CD8-positive, alpha-beta memory T cell (primary cell): ENCODE results near the gene COL4A1. TPM values are rescaled to one million over a fixed set of nuclear protein-coding genes. Genes with fewer than 3 reads are reported as not detected.

Experiments used
- CTCF ChIA-PET: fragments of 350-600 bp; sonication (Branson Sonifier 250); formaldehyde crosslinking; loops from one replicate; lab custom pipeline; 2021; ENCODE audit warnings: antibody characterized with exemption; lab: Charles Lee
- POLR2A ChIA-PET: fragments of 350-600 bp; sonication (Branson Sonifier 250); formaldehyde crosslinking; loops from one replicate; lab custom pipeline; 2021; ENCODE audit warnings: antibody characterized with exemption; lab: Charles Lee
- DNase-seq, 5 donors: peaks; one replicate each; pipeline versions ENCODE4 v3.0.0 to v3.0.0-alpha.2; 2020 to 2022; ENCODE audit warnings: mixed read lengths in 1 of 5
- H3K27ac ChIP-seq: one replicate; pipeline ENCODE4 v1.7.0; 2013; ENCODE audit warnings: low read depth, mild to moderate bottlenecking, low read length, moderate library complexity
- H3K27me3 ChIP-seq: 2 replicates; pipeline ENCODE4 v1.7.0; 2013; ENCODE audit warnings: low read length, mild to moderate bottlenecking; ENCODE audit not compliant: insufficient read depth, poor library complexity, severe bottlenecking
- H3K36me3 ChIP-seq: 2 replicates; pipeline ENCODE4 v1.7.0; 2013; ENCODE audit warnings: mild to moderate bottlenecking, low read length, moderate library complexity; ENCODE audit not compliant: insufficient read depth
- H3K4me1 ChIP-seq: 2 replicates; pipeline ENCODE4 v1.7.0; 2013; ENCODE audit warnings: mild to moderate bottlenecking, low read length, moderate library complexity; ENCODE audit not compliant: insufficient read depth
- H3K4me3 ChIP-seq: 2 replicates; pipeline ENCODE4 v1.7.0; 2013; ENCODE audit warnings: mild to moderate bottlenecking, low read length
- H3K9me3 ChIP-seq: 2 replicates; pipeline ENCODE4 v1.7.0; 2013; ENCODE audit warnings: mild to moderate bottlenecking, low read length
- H3K27ac Mint-ChIP-seq, 8 donors: one replicate each; pipeline ENCODE4 v1.8.0; 2020 to 2021; ENCODE audit warnings: mixed read lengths in 8 of 8, mild to moderate bottlenecking in 6 of 8, inconsistent platforms in 3 of 8, moderate library complexity in 3 of 8
- H3K27me3 Mint-ChIP-seq, 2 donors: one replicate each; pipeline ENCODE4 v1.8.0; 2020 to 2021; ENCODE audit warnings: mixed read lengths in 2 of 2, mild to moderate bottlenecking in 1 of 2, moderate library complexity in 1 of 2
- H3K36me3 Mint-ChIP-seq, 3 donors: one replicate each; pipeline ENCODE4 v1.8.0; 2020 to 2021; ENCODE audit warnings: mixed read lengths in 3 of 3, inconsistent platforms in 1 of 3, mild to moderate bottlenecking in 1 of 3
- H3K4me1 Mint-ChIP-seq, 3 donors: one replicate each; pipeline ENCODE4 v1.8.0; 2020 to 2021; ENCODE audit warnings: mixed read lengths in 3 of 3, inconsistent platforms in 1 of 3, mild to moderate bottlenecking in 1 of 3
- H3K4me3 Mint-ChIP-seq, 7 donors: one replicate each; pipeline ENCODE4 v1.8.0; 2020 to 2021; ENCODE audit warnings: mixed read lengths in 7 of 7, mild to moderate bottlenecking in 6 of 7, moderate library complexity in 4 of 7, inconsistent platforms in 2 of 7
- H3K9me3 Mint-ChIP-seq, 5 donors: one replicate each; pipeline ENCODE4 v1.8.0; 2020 to 2022; ENCODE audit warnings: mixed read lengths in 5 of 5, mild to moderate bottlenecking in 3 of 5, moderate library complexity in 2 of 5, inconsistent platforms in 1 of 5
- polyA plus RNA-seq: library from polyadenylated mRNA; unstranded; fragments of 300-500 nt; fragmentation: Illumina TruSeq; gene quantifications from one replicate; pipeline ENCODE4 v1.2.3, GENCODE V29; 2021
- total RNA-seq, 2 experiments: library from RNA; stranded (reverse); gene quantifications; one replicate each; pipeline ENCODE4 v1.2.3, GENCODE V29; 2021

COL4A1 gene
- total and polyA plus RNA-seq, 3 experiments from 2014 or later, result not detected

- H3K27me3 ChIP-seq, result no peaks in the 10 kb centered on the region
- peaks cover 0 to 6% of the 10 kb centered on the region in 2 donors for H3K27me3 Mint-ChIP-seq
- CTCF ChIA-PET, result interaction anchor here (1.6 kb wide), 1 partner anchor 8 kb away, joined by 3 read pairs; no protein-coding TSS in a partner anchor
These were observed 148.7 kb downstream of the COL4A1 start for GRCh38 chr13:110158226-110158625.

GRCh38 chr13:110157718-110158117 lies 149.2 kb downstream of the COL4A1 start:
- H3K9me3 ChIP-seq, result no peaks in the 10 kb centered on the region
- H3K27ac Mint-ChIP-seq, result no peak overlapping the region

More at GRCh38 chr13:110158226-110158625, 148.7 kb downstream of the COL4A1 start:
- Mint-ChIP-seq H3K9me3 (peaks cover 0 to 3% (median 0%) of the 10 kb centered on the region in 5 donors), H3K27ac (no peak overlapping the region), H3K4me1 (no peaks in the 10 kb centered on the region), H3K4me3 (no peak overlapping the region), H3K36me3 (no peaks in the 10 kb centered on the region)
- no peak overlapping the region for H3K4me3 ChIP-seq
- H3K9me3 ChIP-seq, result no peaks in the 10 kb centered on the region
- DNase-seq, result no peak
- no peaks in the 10 kb centered on the region for H3K4me1 ChIP-seq
- H3K27ac ChIP-seq, result no peak overlapping the region
- POLR2A ChIA-PET, result no interaction called here
- H3K36me3 ChIP-seq, result no peaks in the 10 kb centered on the region

GRCh38 chr13:110156301-110157049 lies 150.5 kb downstream of the COL4A1 start:
- ChIA-PET POLR2A (no interaction called here), CTCF (no interaction called here)
- H3K36me3 Mint-ChIP-seq, result no peaks in the 10 kb centered on the region
- H3K27ac Mint-ChIP-seq, result peak overlapping the region in 1 of 8 donors; percentile 78
- Histone ChIP-seq H3K27me3 (no peaks in the 10 kb centered on the region), H3K4me3 (no peak overlapping the region), H3K4me1 (no peaks in the 10 kb centered on the region), H3K27ac (no peak overlapping the region), H3K36me3 (no peaks in the 10 kb centered on the region), H3K9me3 (no peaks in the 10 kb centered on the region)
- H3K9me3 Mint-ChIP-seq, result peaks cover 0 to 3% (median 0%) of the 10 kb centered on the region in 5 donors
- H3K4me3 Mint-ChIP-seq, result no peak overlapping the region
- peaks cover 0 to 6% of the 10 kb centered on the region in 2 donors for H3K27me3 Mint-ChIP-seq
- H3K4me1 Mint-ChIP-seq, result no peaks in the 10 kb centered on the region
- DNase-seq, result no peak

More at GRCh38 chr13:110157718-110158117, 149.2 kb downstream of the COL4A1 start:
- H3K36me3 Mint-ChIP-seq, result no peaks in the 10 kb centered on the region
- no peaks in the 10 kb centered on the region for H3K4me1 Mint-ChIP-seq
- H3K9me3 Mint-ChIP-seq, result peaks cover 0 to 3% (median 0%) of the 10 kb centered on the region in 5 donors
- POLR2A ChIA-PET, result no interaction called here
- CTCF ChIA-PET, result interaction anchor here (1.6 kb wide), 1 partner anchor 8 kb away, joined by 3 read pairs; no protein-coding TSS in a partner anchor
- no peak for DNase-seq
- no peaks in the 10 kb centered on the region for H3K27me3 ChIP-seq
- peaks cover 0 to 6% of the 10 kb centered on the region in 2 donors for H3K27me3 Mint-ChIP-seq
- H3K27ac ChIP-seq, result no peak overlapping the region
- H3K4me3 ChIP-seq, result no peak overlapping the region
- H3K4me1 ChIP-seq, result no peaks in the 10 kb centered on the region
- H3K36me3 ChIP-seq, result no peaks in the 10 kb centered on the region
- no peak overlapping the region for H3K4me3 Mint-ChIP-seq

GRCh38 chr13:110155072-110155471 lies 151.9 kb downstream of the COL4A1 start:
- Mint-ChIP-seq H3K27me3 (peaks cover 0 to 6% of the 10 kb centered on the region in 2 donors), H3K27ac (no peak overlapping the region), H3K4me3 (peak overlapping the region in 1 of 7 donors; percentile 37), H3K4me1 (no peaks in the 10 kb centered on the region), H3K9me3 (peaks cover 0 to 3% (median 0%) of the 10 kb centered on the region in 5 donors), H3K36me3 (no peaks in the 10 kb centered on the region)
- Histone ChIP-seq H3K9me3 (no peaks in the 10 kb centered on the region), H3K27me3 (no peaks in the 10 kb centered on the region), H3K4me3 (no peak overlapping the region), H3K27ac (no peak overlapping the region), H3K4me1 (no peaks in the 10 kb centered on the region), H3K36me3 (no peaks in the 10 kb centered on the region)
- no peak for DNase-seq
- CTCF ChIA-PET, result no interaction called here
- POLR2A ChIA-PET, result no interaction called here

- POLR2A ChIA-PET, result no interaction called here
- Mint-ChIP-seq H3K4me3 (no peak overlapping the region), H3K9me3 (peaks cover 0 to 3% (median 0%) of the 10 kb centered on the region in 5 donors), H3K36me3 (no peaks in the 10 kb centered on the region), H3K27ac (no peak overlapping the region), H3K27me3 (peaks cover 0 to 6% of the 10 kb centered on the region in 2 donors), H3K4me1 (no peaks in the 10 kb centered on the region)
- Histone ChIP-seq H3K27ac (no peak overlapping the region), H3K4me3 (no peak overlapping the region), H3K36me3 (no peaks in the 10 kb centered on the region), H3K27me3 (no peaks in the 10 kb centered on the region), H3K4me1 (no peaks in the 10 kb centered on the region), H3K9me3 (no peaks in the 10 kb centered on the region)
- DNase-seq, result no peak
- CTCF ChIA-PET, result no interaction called here
These were observed 152.5 kb downstream of the COL4A1 start for GRCh38 chr13:110154410-110154933.

GRCh38 chr13:110152351-110152750 lies 154.6 kb downstream of the COL4A1 start:
- Mint-ChIP-seq H3K4me3 (no peak overlapping the region), H3K27me3 (peaks cover 0 to 6% of the 10 kb centered on the region in 2 donors), H3K4me1 (no peaks in the 10 kb centered on the region), H3K9me3 (peaks cover 0 to 3% (median 0%) of the 10 kb centered on the region in 5 donors), H3K27ac (no peak overlapping the region), H3K36me3 (no peaks in the 10 kb centered on the region)
- no peaks in the 10 kb centered on the region for H3K27me3 ChIP-seq
- H3K4me3 ChIP-seq, result no peak overlapping the region
- H3K4me1 ChIP-seq, result no peaks in the 10 kb centered on the region
- no peak for DNase-seq
- ChIA-PET POLR2A (no interaction called here), CTCF (no interaction called here)
- H3K36me3 ChIP-seq, result no peaks in the 10 kb centered on the region
- H3K27ac ChIP-seq, result no peak overlapping the region
- no peaks in the 10 kb centered on the region for H3K9me3 ChIP-seq

GRCh38 chr13:110151462-110151861 lies 155.5 kb downstream of the COL4A1 start:
- no peaks in the 10 kb centered on the region for H3K9me3 ChIP-seq
- no peaks in the 10 kb centered on the region for H3K4me1 ChIP-seq
- Mint-ChIP-seq H3K4me3 (no peak overlapping the region), H3K4me1 (no peaks in the 10 kb centered on the region), H3K9me3 (peaks cover 0 to 3% (median 0%) of the 10 kb centered on the region in 5 donors), H3K27ac (no peak overlapping the region), H3K27me3 (peaks cover 0 to 6% of the 10 kb centered on the region in 2 donors), H3K36me3 (no peaks in the 10 kb centered on the region)
- ChIA-PET CTCF (no interaction called here), POLR2A (no interaction called here)
- no peak overlapping the region for H3K27ac ChIP-seq
- no peaks in the 10 kb centered on the region for H3K27me3 ChIP-seq
- no peaks in the 10 kb centered on the region for H3K36me3 ChIP-seq
- no peak overlapping the region for H3K4me3 ChIP-seq
- DNase-seq, result no peak

- no peaks in the 10 kb centered on the region for H3K4me1 Mint-ChIP-seq
- H3K27me3 Mint-ChIP-seq, result peaks cover 0 to 11% of the 10 kb centered on the region in 2 donors
- H3K4me3 Mint-ChIP-seq, result no peak overlapping the region
- Histone ChIP-seq H3K36me3 (no peaks in the 10 kb centered on the region), H3K4me1 (no peaks in the 10 kb centered on the region), H3K9me3 (no peaks in the 10 kb centered on the region), H3K27ac (no peak overlapping the region), H3K4me3 (no peak overlapping the region), H3K27me3 (no peaks in the 10 kb centered on the region)
- CTCF ChIA-PET, result interaction anchor here (0.8 kb wide), 1 partner anchor 7 kb away, joined by 3 read pairs; no protein-coding TSS in a partner anchor
- no peak overlapping the region for H3K27ac Mint-ChIP-seq
- DNase-seq, result no peak
- POLR2A ChIA-PET, result no interaction called here
- H3K9me3 Mint-ChIP-seq, result no peaks in the 10 kb centered on the region
- no peaks in the 10 kb centered on the region for H3K36me3 Mint-ChIP-seq
These were observed 156.4 kb downstream of the COL4A1 start for GRCh38 chr13:110150384-110151101.
